ENCODE results near the gene EZH1. TPM values are rescaled to one million over a fixed set of nuclear protein-coding genes. Genes with fewer than 3 reads are reported as not detected.
A peak's percentile ranks its signal among the peaks of the same experiment; 100 is the strongest.

EZH1 gene
- total RNA-seq, 1 experiment from 2014 or later, result 45.5 TPM

- DNase-seq, result peak; percentile 41
- peaks cover 43% of the 10 kb centered on the region for H3K27me3 Mint-ChIP-seq (ENCODE audit: unreplicated experiment)
- no peak for TF ChIP-seq CTCF (IDR thresholded peaks at IDR 0.05; ENCODE audit: unreplicated experiment)
- peak within 1 kb of the TSS; percentile 45 for H3K27ac Mint-ChIP-seq (ENCODE audit: unreplicated experiment)
- no peaks in the 10 kb centered on the region for H3K9me3 Mint-ChIP-seq (ENCODE audit: low read depth, unreplicated experiment)
- H3K4me3 Mint-ChIP-seq (ENCODE audit: low read depth, unreplicated experiment), result peak within 1 kb of the TSS; percentile 57
- peaks cover 9% of the 10 kb centered on the region for H3K4me1 Mint-ChIP-seq (ENCODE audit: low read depth, unreplicated experiment)
- peaks cover 38% of the 10 kb centered on the region for H3K36me3 Mint-ChIP-seq (ENCODE audit: insufficient read depth, unreplicated experiment)
- BruUV-seq (replicated peaks), result no TSS peak
- intact Hi-C loops (cut with micrococcal nuclease; ENCODE audit: unreplicated experiment), result no loop called here
- CTCF ChIA-PET, result interaction anchor here (1.2 to 1.6 kb wide), 2 partner anchors 10 to 17 kb away, joined by 3 to 6 read pairs; no protein-coding TSS in a partner anchor
These were observed 35.4 kb upstream of the EZH1 start, which contains the start of gene WNK4 for GRCh38 chr17:42779936-42780850. Gene WNK4, plus strand, starts transcription at chr17:42780610. Its CDS starts 89 bp downstream, at chr17:42780699.

GRCh38 chr17:42779304-42779935 is 34.6 kb upstream of the EZH1 start:
- no TSS peak for BruUV-seq (replicated peaks)
- no peak for DNase-seq
- H3K4me3 Mint-ChIP-seq (ENCODE audit: low read depth, unreplicated experiment), result peak overlapping the region; percentile 57
- peaks cover 12% of the 10 kb centered on the region for H3K4me1 Mint-ChIP-seq (ENCODE audit: low read depth, unreplicated experiment)
- no peak for TF ChIP-seq CTCF (IDR thresholded peaks at IDR 0.05; ENCODE audit: unreplicated experiment)
- H3K9me3 Mint-ChIP-seq (ENCODE audit: low read depth, unreplicated experiment), result no peaks in the 10 kb centered on the region
- CTCF ChIA-PET, result no interaction called here
- H3K27ac Mint-ChIP-seq (ENCODE audit: unreplicated experiment), result peak overlapping the region; percentile 45
- intact Hi-C loops (cut with micrococcal nuclease; ENCODE audit: unreplicated experiment), result no loop called here
- peaks cover 37% of the 10 kb centered on the region for H3K27me3 Mint-ChIP-seq (ENCODE audit: unreplicated experiment)
- peaks cover 42% of the 10 kb centered on the region for H3K36me3 Mint-ChIP-seq (ENCODE audit: insufficient read depth, unreplicated experiment)

- no peak for TF ChIP-seq CTCF (IDR thresholded peaks at IDR 0.05; ENCODE audit: unreplicated experiment)
- Mint-ChIP-seq H3K27me3 (ENCODE audit: unreplicated experiment) (peaks cover 28% of the 10 kb centered on the region), H3K4me1 (ENCODE audit: low read depth, unreplicated experiment) (peaks cover 17% of the 10 kb centered on the region), H3K27ac (ENCODE audit: unreplicated experiment) (no peak overlapping the region), H3K9me3 (ENCODE audit: low read depth, unreplicated experiment) (no peaks in the 10 kb centered on the region), H3K36me3 (ENCODE audit: insufficient read depth, unreplicated experiment) (peaks cover 49% of the 10 kb centered on the region), H3K4me3 (ENCODE audit: low read depth, unreplicated experiment) (no peak overlapping the region)
- no TSS peak for BruUV-seq (replicated peaks)
- no peak for DNase-seq
- intact Hi-C loops (cut with micrococcal nuclease; ENCODE audit: unreplicated experiment), result no loop called here
- CTCF ChIA-PET, result interaction anchor here (1.4 kb wide), 1 partner anchor 15 kb away, joined by 3 read pairs; no protein-coding TSS in a partner anchor
These were observed 33.7 kb upstream of the EZH1 start for GRCh38 chr17:42778570-42778969.

- CTCF ChIA-PET, result no interaction called here
- TF ChIP-seq CTCF (IDR thresholded peaks at IDR 0.05; ENCODE audit: unreplicated experiment), result no peak
- peaks cover 49% of the 10 kb centered on the region for H3K36me3 Mint-ChIP-seq (ENCODE audit: insufficient read depth, unreplicated experiment)
- DNase-seq, result no peak
- peaks cover 18% of the 10 kb centered on the region for H3K4me1 Mint-ChIP-seq (ENCODE audit: low read depth, unreplicated experiment)
- no peak overlapping the region for H3K4me3 Mint-ChIP-seq (ENCODE audit: low read depth, unreplicated experiment)
- H3K9me3 Mint-ChIP-seq (ENCODE audit: low read depth, unreplicated experiment), result no peaks in the 10 kb centered on the region
- H3K27me3 Mint-ChIP-seq (ENCODE audit: unreplicated experiment), result peaks cover 1% of the 10 kb centered on the region
- H3K27ac Mint-ChIP-seq (ENCODE audit: unreplicated experiment), result no peak overlapping the region
- BruUV-seq (replicated peaks), result no TSS peak
- intact Hi-C loops (cut with micrococcal nuclease; ENCODE audit: unreplicated experiment), result no loop called here
These were observed 30.8 kb upstream of the EZH1 start for GRCh38 chr17:42775534-42776098.
